NCI-H524 treated with DMSO at 0.1 percent for 48 hours (cell line): ENCODE results near the gene SOX30.

ENCODE experiments used
- DNase-seq: peaks from one replicate; lab custom pipeline; 2025; lab: John Stamatoyannopoulos, UW

Gene SOX30

GRCh38 chr5:157659868-157660660, 7.8 kb upstream of the SOX30 start:
- DNase-seq = no peak

- DNase-seq = no peak
These were observed 6.7 kb upstream of the SOX30 start for GRCh38 chr5:157658893-157659292.

- no peak for DNase-seq
These were observed 5.3 kb upstream of the SOX30 start for GRCh38 chr5:157657516-157657915.

GRCh38 chr5:157651623-157652376, 438 bp downstream of the SOX30 start:
- DNase-seq = no peak

- DNase-seq = no peak
These were observed 1.1 kb downstream of the SOX30 start for GRCh38 chr5:157650991-157651611.

- DNase-seq = no peak
These were observed 3.1 kb downstream of the SOX30 start for GRCh38 chr5:157649101-157649500.

- no peak for DNase-seq
These were observed 3.8 kb downstream of the SOX30 start for GRCh38 chr5:157648275-157648990.

GRCh38 chr5:157640406-157641066, 11.7 kb downstream of the SOX30 start:
- DNase-seq = no peak

- DNase-seq = no peak
These were observed 21.9 kb downstream of the SOX30 start for GRCh38 chr5:157630341-157630740.

- DNase-seq = no peak
These were observed 25.4 kb downstream of the SOX30 start for GRCh38 chr5:157626831-157627230.

- DNase-seq = no peak
These were observed 28.1 kb downstream of the SOX30 start for GRCh38 chr5:157624144-157624543.

- no peak for DNase-seq
These were observed 31.5 kb downstream of the SOX30 start for GRCh38 chr5:157620776-157621175.

- no peak for DNase-seq
These were observed 34.0 kb downstream of the SOX30 start for GRCh38 chr5:157618191-157618765.

GRCh38 chr5:157616785-157617184, 35.5 kb downstream of the SOX30 start:
- DNase-seq = no peak

GRCh38 chr5:157613385-157614245, 38.6 kb downstream of the SOX30 start:
- DNase-seq = no peak

GRCh38 chr5:157612581-157612980, 39.7 kb downstream of the SOX30 start:
- DNase-seq = no peak

GRCh38 chr5:157611571-157612476, 40.4 kb downstream of the SOX30 start:
- DNase-seq = peak; percentile 64

- DNase-seq = no peak
These were observed 41.2 kb downstream of the SOX30 start for GRCh38 chr5:157610990-157611389.

- no peak for DNase-seq
These were observed 43.2 kb downstream of the SOX30 start for GRCh38 chr5:157608972-157609565.
